Measurements from ENCODE around the gene FAM120A.

The FAM120A gene

GRCh38 chr9:93562157-93562556 lies 110.7 kb downstream of the FAM120A start:
- DNase-seq, result no peak

GRCh38 chr9:93565089-93565488 lies 113.6 kb downstream of the FAM120A start:
- DNase-seq, result no peak

- peak; percentile 99 for DNase-seq
Measured at GRCh38 chr9:93566408-93567270, 115.2 kb downstream of the FAM120A start.

- no peak for DNase-seq
Measured at GRCh38 chr9:93567271-93567959, 115.9 kb downstream of the FAM120A start.

GRCh38 chr9:93568169-93568568 lies 116.7 kb downstream of the FAM120A start:
- DNase-seq, result no peak

- DNase-seq, result no peak
Measured at GRCh38 chr9:93569621-93570174, 118.2 kb downstream of the FAM120A start.

- DNase-seq, result no peak
Measured at GRCh38 chr9:93572221-93572620, 120.7 kb downstream of the FAM120A start.

GRCh38 chr9:93572636-93573515 lies 121.4 kb downstream of the FAM120A start:
- DNase-seq, result no peak

- DNase-seq, result no peak
Measured at GRCh38 chr9:93573516-93573828, 122.0 kb downstream of the FAM120A start.

- DNase-seq, result no peak
Measured at GRCh38 chr9:93574091-93574899, 122.8 kb downstream of the FAM120A start.

GRCh38 chr9:93574900-93575795 lies 123.7 kb downstream of the FAM120A start:
- DNase-seq, result no peak

- no peak for DNase-seq
Measured at GRCh38 chr9:93575796-93576257, 124.3 kb downstream of the FAM120A start.

- DNase-seq, result no peak
Measured at GRCh38 chr9:93576258-93577077, 125.0 kb downstream of the FAM120A start, which contains the start of gene PHF2. Gene PHF2, plus strand, starts transcription at chr9:93576584. Its CDS starts 190 bp downstream, at chr9:93576774.

GRCh38 chr9:93577078-93577974 lies 125.8 kb downstream of the FAM120A start:
- no peak for DNase-seq

- DNase-seq, result no peak
Measured at GRCh38 chr9:93577975-93578682, 126.6 kb downstream of the FAM120A start.

- no peak for DNase-seq
Measured at GRCh38 chr9:93578844-93579243, 127.4 kb downstream of the FAM120A start.

GRCh38 chr9:93579711-93580516 lies 128.4 kb downstream of the FAM120A start:
- no peak for DNase-seq
